Endothelial cell (in vitro differentiated cells): ENCODE measurements around the gene EIF5A. TPM values are rescaled to one million over a fixed set of nuclear protein-coding genes. Genes with fewer than 3 reads are reported as not detected.

Source experiments
- DNase-seq: peaks from one replicate; pipeline ENCODE4 v3.0.0; 2021; ENCODE audit warnings: low spot score
- H3K27ac Mint-ChIP-seq: one replicate; pipeline ENCODE4 v1.8.0; 2021; ENCODE audit warnings: mixed read lengths, inconsistent platforms; ENCODE audit not compliant: unreplicated experiment
- H3K27me3 Mint-ChIP-seq: one replicate; pipeline ENCODE4 v1.8.0; 2021; ENCODE audit warnings: mild to moderate bottlenecking, moderate library complexity, mixed read lengths, inconsistent platforms; ENCODE audit not compliant: unreplicated experiment
- H3K36me3 Mint-ChIP-seq: one replicate; pipeline ENCODE4 v1.8.0; 2021; ENCODE audit warnings: mild to moderate bottlenecking, low read depth, mixed read lengths, inconsistent platforms; ENCODE audit not compliant: unreplicated experiment
- H3K4me1 Mint-ChIP-seq: one replicate; pipeline ENCODE4 v1.8.0; 2021; ENCODE audit warnings: mild to moderate bottlenecking, mixed read lengths, inconsistent platforms; ENCODE audit not compliant: unreplicated experiment
- H3K4me3 Mint-ChIP-seq: one replicate; pipeline ENCODE4 v1.8.0; 2021; ENCODE audit warnings: mild to moderate bottlenecking, mixed read lengths, inconsistent platforms; ENCODE audit not compliant: unreplicated experiment
- H3K9me3 Mint-ChIP-seq: one replicate; pipeline ENCODE4 v1.8.0; 2021; ENCODE audit warnings: mixed read lengths, inconsistent platforms; ENCODE audit not compliant: unreplicated experiment
- CTCF ChIP-seq: fragments of 200-600 bp; sonication (generic); IDR thresholded peaks from one replicate; pipeline ENCODE4 v1.5.0; 2021; ENCODE audit warnings: antibody characterized with exemption; ENCODE audit not compliant: unreplicated experiment
- total RNA-seq: library from RNA; stranded (reverse); fragmentation: NEBNext Ultra II Directional; extraction: Animal tissue kit (Norgen Biotek cat#: 25700); gene quantifications from one replicate; pipeline ENCODE4 v1.2.1, GENCODE V29; 2021; ENCODE audit not compliant: unreplicated experiment

The EIF5A gene
- total RNA-seq, 1 donor from 2014 or later = 362 TPM

- Mint-ChIP-seq H3K36me3 (no peaks in the 10 kb centered on the region), H3K9me3 (no peaks in the 10 kb centered on the region), H3K27me3 (peaks cover 14% of the 10 kb centered on the region), H3K27ac (no peak overlapping the region), H3K4me1 (peaks cover 11% of the 10 kb centered on the region), H3K4me3 (no peak overlapping the region)
- DNase-seq = no peak
- no peak for TF ChIP-seq CTCF
Observed at GRCh38 chr17:7284911-7285310, 22.5 kb upstream of the EIF5A start.

- peaks cover 9% of the 10 kb centered on the region for H3K27me3 Mint-ChIP-seq
- no peaks in the 10 kb centered on the region for H3K9me3 Mint-ChIP-seq
Observed at GRCh38 chr17:7285679-7286078, 21.7 kb upstream of the EIF5A start.

GRCh38 chr17:7289256-7290032 lies 18.0 kb upstream of the EIF5A start:
- no peaks in the 10 kb centered on the region for H3K36me3 Mint-ChIP-seq
- H3K4me1 Mint-ChIP-seq = peaks cover 8% of the 10 kb centered on the region
- no peak overlapping the region for H3K27ac Mint-ChIP-seq
- no peak overlapping the region for H3K4me3 Mint-ChIP-seq
- DNase-seq = no peak
- H3K27me3 Mint-ChIP-seq = peaks cover 11% of the 10 kb centered on the region
- TF ChIP-seq CTCF = no peak
- H3K9me3 Mint-ChIP-seq = no peaks in the 10 kb centered on the region

More at GRCh38 chr17:7285679-7286078, 21.7 kb upstream of the EIF5A start:
- Mint-ChIP-seq H3K27ac (no peak overlapping the region), H3K36me3 (no peaks in the 10 kb centered on the region), H3K4me1 (peaks cover 5% of the 10 kb centered on the region), H3K4me3 (no peak overlapping the region)
- DNase-seq = no peak
- TF ChIP-seq CTCF = no peak

- Mint-ChIP-seq H3K4me1 (peaks cover 8% of the 10 kb centered on the region), H3K36me3 (no peaks in the 10 kb centered on the region), H3K4me3 (no peak overlapping the region), H3K27me3 (peaks cover 9% of the 10 kb centered on the region), H3K9me3 (no peaks in the 10 kb centered on the region), H3K27ac (no peak overlapping the region)
- DNase-seq = no peak
- no peak for TF ChIP-seq CTCF
Observed at GRCh38 chr17:7290166-7290565, 17.3 kb upstream of the EIF5A start.

- Mint-ChIP-seq H3K4me1 (peaks cover 11% of the 10 kb centered on the region), H3K36me3 (no peaks in the 10 kb centered on the region), H3K27me3 (peaks cover 12% of the 10 kb centered on the region), H3K4me3 (no peak overlapping the region), H3K27ac (no peak overlapping the region), H3K9me3 (no peaks in the 10 kb centered on the region)
- no peak for DNase-seq
- TF ChIP-seq CTCF = no peak
Observed at GRCh38 chr17:7290685-7291084, 16.7 kb upstream of the EIF5A start.
